ENCODE results near the gene GRIK3.

GRCh38 chr1:36843027-36843426 lies 191.3 kb downstream of the GRIK3 start:
- TF ChIP-seq CTCF (optimal IDR thresholded peaks at IDR 0.05 in 1 of 3, IDR thresholded peaks at IDR 0.05 in 1 of 3, conservative IDR thresholded peaks at IDR 0.05 in 1 of 3; ENCODE audit: extremely low read depth in 1 of 3, insufficient read depth in 2 of 3, low read length in 3 of 3) (no peak), EZH2 (IDR thresholded peaks at IDR 0.05; ENCODE audit: low read length) (no peak)
